ENCODE results near the gene SCARB1. TPM values are rescaled to one million over a fixed set of nuclear protein-coding genes. Genes with fewer than 3 reads are reported as not detected.

The SCARB1 gene
- total and polyA plus RNA-seq, 4 experiments from 2014 or later: 1.5 to 2.6 (median 1.9) TPM

DNA sequence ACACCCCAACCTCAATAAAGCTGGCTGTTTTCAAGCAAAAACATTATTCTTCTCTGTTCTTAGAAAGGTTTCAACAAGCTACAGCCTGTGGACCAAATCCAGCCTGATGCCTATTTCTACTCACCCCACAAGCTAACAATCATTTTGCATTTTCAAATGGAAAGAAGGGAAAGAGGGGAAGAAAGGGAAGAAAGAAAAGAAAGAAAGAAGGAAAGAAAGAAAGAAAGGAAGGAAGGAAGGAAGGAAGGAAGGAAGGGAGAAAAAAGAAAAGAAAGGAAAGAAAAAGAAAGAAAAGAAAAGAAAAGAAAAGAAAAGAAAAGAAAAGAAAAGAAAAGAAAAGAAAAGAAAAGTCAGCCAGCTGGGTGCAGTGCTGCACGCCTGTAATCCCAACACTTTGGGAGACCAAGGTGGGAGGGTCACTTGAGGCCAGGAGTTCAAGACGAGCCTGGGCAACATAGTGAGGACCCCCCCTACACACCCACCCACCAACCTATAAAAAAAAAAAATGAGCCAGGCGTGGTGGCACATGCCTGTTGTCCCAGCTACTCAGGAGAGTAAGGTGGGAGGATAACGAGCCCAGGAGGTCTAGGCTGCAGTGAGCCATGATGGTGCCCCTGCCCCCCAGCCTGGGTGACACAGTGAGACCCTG, 26.3 kb downstream of the SCARB1 start:
- no peaks in the 10 kb centered on the region for H3K36me3 ChIP-seq (ENCODE audit: insufficient read depth, low read length)
- no peak overlapping the region for H3K4me3 ChIP-seq (ENCODE audit: low read length in 2 of 2)
- H3K4me1 ChIP-seq (ENCODE audit: insufficient read depth, low read length): no peaks in the 10 kb centered on the region
- intact Hi-C loops (cut with micrococcal nuclease): no loop called here
- Mint-ChIP-seq H3K27me3 (no peaks in the 10 kb centered on the region), H3K4me3 (no peak overlapping the region), H3K36me3 (no peaks in the 10 kb centered on the region), H3K27ac (peak overlapping the region in 1 of 7 donors; percentile 50), H3K9me3 (peaks cover 0 to 2% (median 0%) of the 10 kb centered on the region in 8 donors), H3K4me1 (no peaks in the 10 kb centered on the region)
- ChIA-PET CTCF (ENCODE audit: partially characterized antibody) (no interaction called here), POLR2A (ENCODE audit: partially characterized antibody) (no interaction called here)
- H3K9me3 ChIP-seq (ENCODE audit: control insufficient read depth in 1 of 2, low read length in 2 of 2): no peaks in the 10 kb centered on the region
- no peaks in the 10 kb centered on the region for H3K27me3 ChIP-seq (ENCODE audit: insufficient read depth, low read length)
- no peak overlapping the region for H3K27ac ChIP-seq (ENCODE audit: low read depth, low read length)
- no peak for DNase-seq

DNA sequence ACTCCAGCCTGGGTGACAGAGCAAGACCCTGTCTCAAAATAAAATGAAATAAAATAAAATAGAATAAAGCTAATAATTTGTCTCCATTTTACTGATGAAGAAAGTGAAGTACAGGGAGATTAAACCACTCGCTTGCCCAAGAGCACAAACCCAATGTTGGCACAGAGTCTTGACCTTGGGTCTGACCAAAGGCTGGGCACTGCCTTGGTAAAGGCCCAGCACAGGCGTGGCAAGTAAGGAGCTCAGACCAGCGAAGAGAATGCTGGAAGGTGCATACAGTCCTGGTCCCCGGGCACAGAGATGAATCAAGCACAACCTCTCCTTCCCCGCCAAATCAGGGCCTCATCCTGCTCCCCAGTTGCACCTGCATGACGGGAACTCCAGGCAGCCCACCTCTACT, 26.9 kb downstream of the SCARB1 start:
- no peak overlapping the region for H3K4me3 Mint-ChIP-seq
- no peak overlapping the region for H3K4me3 ChIP-seq (ENCODE audit: low read length in 2 of 2)
- H3K36me3 ChIP-seq (ENCODE audit: insufficient read depth, low read length): no peaks in the 10 kb centered on the region
- H3K4me1 ChIP-seq (ENCODE audit: insufficient read depth, low read length): no peaks in the 10 kb centered on the region
- no peaks in the 10 kb centered on the region for H3K36me3 Mint-ChIP-seq
- peaks cover 0 to 2% (median 0%) of the 10 kb centered on the region in 8 donors for H3K9me3 Mint-ChIP-seq
- H3K27me3 Mint-ChIP-seq: no peaks in the 10 kb centered on the region
- intact Hi-C loops (cut with micrococcal nuclease): no loop called here
- CTCF ChIA-PET (ENCODE audit: partially characterized antibody): no interaction called here
- no peak for DNase-seq
- H3K27ac Mint-ChIP-seq: no peak overlapping the region
- POLR2A ChIA-PET (ENCODE audit: partially characterized antibody): no interaction called here
- no peaks in the 10 kb centered on the region for H3K9me3 ChIP-seq (ENCODE audit: control insufficient read depth in 1 of 2, low read length in 2 of 2)
- no peak overlapping the region for H3K27ac ChIP-seq (ENCODE audit: low read depth, low read length)
- no peaks in the 10 kb centered on the region for H3K27me3 ChIP-seq (ENCODE audit: insufficient read depth, low read length)
- H3K4me1 Mint-ChIP-seq: no peaks in the 10 kb centered on the region

DNA sequence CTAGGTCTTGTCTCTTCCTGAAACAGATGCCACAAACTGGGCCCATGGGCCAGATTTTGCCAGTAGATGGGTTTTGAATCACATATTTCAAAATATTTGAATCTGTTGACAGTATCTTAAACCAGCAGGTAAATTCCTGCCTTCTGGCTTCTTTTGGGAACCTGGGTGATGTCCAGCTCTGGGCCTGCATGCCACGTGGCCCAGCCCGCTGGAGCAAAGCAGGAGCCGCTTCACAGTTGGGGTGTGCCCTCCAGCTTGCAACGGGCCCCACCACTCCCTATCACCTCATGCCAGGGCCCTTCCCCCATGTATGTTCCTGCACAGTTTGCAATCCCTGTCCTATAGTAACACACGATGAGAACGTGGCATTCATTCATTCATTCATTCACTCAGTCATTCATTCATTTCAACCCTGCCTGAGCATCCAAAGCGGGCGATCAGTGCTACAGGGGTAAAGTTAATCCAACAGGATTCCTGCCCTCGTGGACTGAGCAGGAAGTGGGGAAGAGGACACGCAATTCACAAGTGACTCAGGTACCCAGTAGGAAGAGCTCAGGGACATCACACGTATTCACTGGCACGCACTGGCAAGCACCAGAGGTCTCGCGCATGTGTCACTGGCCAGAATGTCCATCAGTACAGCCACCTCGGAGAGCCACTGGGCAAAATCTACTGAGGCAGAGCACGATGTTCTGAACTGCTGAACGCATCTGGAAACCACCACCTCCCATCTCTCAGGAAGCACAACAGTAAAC, 27.8 kb downstream of the SCARB1 start:
- no peaks in the 10 kb centered on the region for H3K4me1 ChIP-seq (ENCODE audit: insufficient read depth, low read length)
- H3K4me1 Mint-ChIP-seq: no peaks in the 10 kb centered on the region
- H3K27me3 Mint-ChIP-seq: no peaks in the 10 kb centered on the region
- no peak for DNase-seq
- H3K27me3 ChIP-seq (ENCODE audit: insufficient read depth, low read length): no peaks in the 10 kb centered on the region
- H3K36me3 ChIP-seq (ENCODE audit: insufficient read depth, low read length): no peaks in the 10 kb centered on the region
- peaks cover 0 to 2% (median 0%) of the 10 kb centered on the region in 8 donors for H3K9me3 Mint-ChIP-seq
- no peaks in the 10 kb centered on the region for H3K9me3 ChIP-seq (ENCODE audit: control insufficient read depth in 1 of 2, low read length in 2 of 2)
- no peaks in the 10 kb centered on the region for H3K36me3 Mint-ChIP-seq
- ChIA-PET CTCF (ENCODE audit: partially characterized antibody) (no interaction called here), POLR2A (ENCODE audit: partially characterized antibody) (interaction anchor here (0.6 kb wide), 1 partner anchor 12 kb away, joined by 3 read pairs; no protein-coding TSS in a partner anchor)
- intact Hi-C loops (cut with micrococcal nuclease): no loop called here
- H3K27ac ChIP-seq (ENCODE audit: low read depth, low read length): no peak overlapping the region
- no peak overlapping the region for H3K4me3 Mint-ChIP-seq
- no peak overlapping the region for H3K4me3 ChIP-seq (ENCODE audit: low read length in 2 of 2)
- no peak overlapping the region for H3K27ac Mint-ChIP-seq

DNA sequence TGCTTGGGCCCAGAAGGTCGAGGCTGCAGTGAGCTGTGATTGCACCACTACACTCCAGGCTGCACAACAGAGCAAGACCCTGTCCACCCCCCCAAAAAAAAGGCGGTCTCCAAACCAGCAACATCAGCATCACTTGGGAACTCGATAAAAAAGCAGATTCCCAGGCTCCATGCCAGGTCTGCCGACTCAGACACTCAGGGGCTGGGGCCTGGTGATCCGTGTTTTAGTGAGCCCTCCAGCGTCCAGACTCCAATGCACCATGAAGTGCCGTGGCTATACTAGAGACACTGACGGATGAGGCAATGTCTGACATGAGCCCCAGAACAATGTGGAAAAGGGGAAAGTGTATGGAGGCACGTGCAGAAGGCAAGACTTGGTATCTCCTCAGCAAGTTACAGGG, 28.8 kb downstream of the SCARB1 start:
- no peaks in the 10 kb centered on the region for H3K27me3 Mint-ChIP-seq
- no peak for DNase-seq
- Histone ChIP-seq H3K4me3 (ENCODE audit: low read length in 2 of 2) (no peak overlapping the region), H3K27ac (ENCODE audit: low read depth, low read length) (no peak overlapping the region), H3K9me3 (ENCODE audit: control insufficient read depth in 1 of 2, low read length in 2 of 2) (no peaks in the 10 kb centered on the region), H3K36me3 (ENCODE audit: insufficient read depth, low read length) (no peaks in the 10 kb centered on the region), H3K4me1 (ENCODE audit: insufficient read depth, low read length) (no peaks in the 10 kb centered on the region), H3K27me3 (ENCODE audit: insufficient read depth, low read length) (no peaks in the 10 kb centered on the region)
- H3K4me3 Mint-ChIP-seq: no peak overlapping the region
- H3K4me1 Mint-ChIP-seq: no peaks in the 10 kb centered on the region
- no peaks in the 10 kb centered on the region for H3K36me3 Mint-ChIP-seq
- CTCF ChIA-PET (ENCODE audit: partially characterized antibody): no interaction called here
- POLR2A ChIA-PET (ENCODE audit: partially characterized antibody): no interaction called here
- intact Hi-C loops (cut with micrococcal nuclease): no loop called here
- peaks cover 0 to 2% (median 0%) of the 10 kb centered on the region in 8 donors for H3K9me3 Mint-ChIP-seq
- H3K27ac Mint-ChIP-seq: no peak overlapping the region

DNA sequence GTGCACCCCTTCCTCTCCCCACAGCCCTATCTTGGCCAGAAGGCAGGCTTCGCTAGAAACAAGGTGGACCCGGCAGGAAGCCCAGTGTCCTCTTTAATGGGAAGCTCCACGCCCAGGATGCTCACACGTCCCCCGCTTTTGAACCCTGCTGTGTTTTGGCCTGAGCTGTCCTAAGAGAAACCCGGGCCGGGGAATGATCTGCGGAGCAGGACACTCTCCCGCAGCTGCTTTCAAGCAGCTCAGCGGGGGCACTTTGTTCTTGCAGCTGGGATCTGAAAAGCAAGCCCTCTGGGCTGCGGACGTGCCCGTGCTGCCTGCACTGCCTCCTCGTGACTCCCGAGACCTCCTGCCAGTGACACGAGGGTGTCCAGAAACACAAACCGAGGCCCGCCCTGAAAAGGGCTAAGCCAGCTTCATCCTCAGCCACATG, 30.0 kb downstream of the SCARB1 start:
- DNase-seq: no peak
- Histone ChIP-seq H3K4me1 (ENCODE audit: insufficient read depth, low read length) (no peaks in the 10 kb centered on the region), H3K27me3 (ENCODE audit: insufficient read depth, low read length) (no peaks in the 10 kb centered on the region), H3K4me3 (ENCODE audit: low read length in 2 of 2) (no peak overlapping the region), H3K9me3 (ENCODE audit: control insufficient read depth in 1 of 2, low read length in 2 of 2) (no peaks in the 10 kb centered on the region), H3K36me3 (ENCODE audit: insufficient read depth, low read length) (no peaks in the 10 kb centered on the region), H3K27ac (ENCODE audit: low read depth, low read length) (no peak overlapping the region)
- H3K4me3 Mint-ChIP-seq: no peak overlapping the region
- no peaks in the 10 kb centered on the region for H3K27me3 Mint-ChIP-seq
- no peaks in the 10 kb centered on the region for H3K4me1 Mint-ChIP-seq
- H3K9me3 Mint-ChIP-seq: peaks cover 0 to 6% (median 0%) of the 10 kb centered on the region in 8 donors
- intact Hi-C loops (cut with micrococcal nuclease): no loop called here
- ChIA-PET POLR2A (ENCODE audit: partially characterized antibody) (no interaction called here), CTCF (ENCODE audit: partially characterized antibody) (no interaction called here)
- no peaks in the 10 kb centered on the region for H3K36me3 Mint-ChIP-seq
- no peak overlapping the region for H3K27ac Mint-ChIP-seq

DNA sequence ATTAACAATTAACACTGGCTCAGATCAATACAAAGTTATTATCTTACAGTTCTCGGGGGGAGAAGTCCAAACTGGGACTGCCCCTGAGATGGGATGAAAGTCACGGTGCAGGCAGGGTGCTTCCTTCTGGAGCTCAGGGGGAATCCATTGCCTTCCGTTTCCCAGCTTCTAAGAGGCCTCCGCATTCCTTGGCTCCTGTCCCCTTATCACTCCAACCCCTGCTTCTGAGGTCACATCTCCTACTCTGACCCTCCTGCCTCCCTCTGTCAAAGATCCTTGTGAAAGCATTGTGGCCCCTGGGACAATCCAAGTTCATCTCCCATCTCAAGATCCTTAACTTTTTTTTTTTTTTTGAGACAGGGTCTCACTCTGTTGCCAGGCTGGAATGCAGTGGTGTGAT, 30.8 kb downstream of the SCARB1 start:
- Histone ChIP-seq H3K4me3 (ENCODE audit: low read length in 2 of 2) (no peak overlapping the region), H3K9me3 (ENCODE audit: control insufficient read depth in 1 of 2, low read length in 2 of 2) (no peaks in the 10 kb centered on the region), H3K27ac (ENCODE audit: low read depth, low read length) (no peak overlapping the region), H3K36me3 (ENCODE audit: insufficient read depth, low read length) (no peaks in the 10 kb centered on the region), H3K27me3 (ENCODE audit: insufficient read depth, low read length) (no peaks in the 10 kb centered on the region), H3K4me1 (ENCODE audit: insufficient read depth, low read length) (no peaks in the 10 kb centered on the region)
- DNase-seq: no peak
- intact Hi-C loops (cut with micrococcal nuclease): no loop called here
- H3K9me3 Mint-ChIP-seq: peaks cover 0 to 6% (median 0%) of the 10 kb centered on the region in 8 donors
- no peaks in the 10 kb centered on the region for H3K27me3 Mint-ChIP-seq
- no peak overlapping the region for H3K27ac Mint-ChIP-seq
- H3K36me3 Mint-ChIP-seq: no peaks in the 10 kb centered on the region
- no peak overlapping the region for H3K4me3 Mint-ChIP-seq
- POLR2A ChIA-PET (ENCODE audit: partially characterized antibody): no interaction called here
- CTCF ChIA-PET (ENCODE audit: partially characterized antibody): no interaction called here
- no peaks in the 10 kb centered on the region for H3K4me1 Mint-ChIP-seq

DNA sequence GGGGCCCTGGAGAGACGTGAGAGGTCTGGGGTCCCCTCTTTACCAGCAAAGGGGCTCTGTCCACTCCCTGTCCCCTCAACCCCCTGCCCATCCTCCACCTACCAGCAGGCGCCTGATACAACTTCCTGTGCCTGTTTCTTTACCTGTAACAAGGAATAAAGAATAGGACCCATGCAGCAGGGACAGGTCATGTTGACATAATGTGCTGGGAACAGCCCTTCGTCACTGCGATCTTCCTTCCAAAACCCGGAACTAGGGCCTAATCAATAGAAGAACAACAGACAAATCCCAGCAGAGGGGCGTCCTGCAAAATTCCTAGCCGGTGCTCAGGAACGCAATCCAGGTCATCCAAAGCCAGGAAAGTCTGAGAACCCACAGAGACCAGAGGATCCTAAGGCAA, 32.1 kb downstream of the SCARB1 start:
- intact Hi-C loops (cut with micrococcal nuclease): no loop called here
- no peaks in the 10 kb centered on the region for H3K36me3 Mint-ChIP-seq
- no peaks in the 10 kb centered on the region for H3K27me3 Mint-ChIP-seq
- ChIA-PET CTCF (ENCODE audit: partially characterized antibody) (no interaction called here), POLR2A (ENCODE audit: partially characterized antibody) (no interaction called here)
- Histone ChIP-seq H3K27ac (ENCODE audit: low read depth, low read length) (no peak overlapping the region), H3K4me3 (ENCODE audit: low read length in 2 of 2) (no peak overlapping the region), H3K4me1 (ENCODE audit: insufficient read depth, low read length) (no peaks in the 10 kb centered on the region), H3K9me3 (ENCODE audit: control insufficient read depth in 1 of 2, low read length in 2 of 2) (no peaks in the 10 kb centered on the region), H3K27me3 (ENCODE audit: insufficient read depth, low read length) (no peaks in the 10 kb centered on the region), H3K36me3 (ENCODE audit: insufficient read depth, low read length) (no peaks in the 10 kb centered on the region)
- H3K9me3 Mint-ChIP-seq: peaks cover 0 to 6% (median 0%) of the 10 kb centered on the region in 8 donors
- no peak for DNase-seq
- H3K4me3 Mint-ChIP-seq: no peak overlapping the region
- no peaks in the 10 kb centered on the region for H3K4me1 Mint-ChIP-seq
- H3K27ac Mint-ChIP-seq: no peak overlapping the region

Measured in CD4-positive, alpha-beta memory T cell (primary cell).